Tibial nerve (tissue), 4 donors: ENCODE measurements around the gene PLA2G2E. TPM values are rescaled to one million over a fixed set of nuclear protein-coding genes. Genes with fewer than 3 reads are reported as not detected.

ENCODE experiments used
- DNase-seq, 2 donors: peaks; one replicate each; pipeline ENCODE4 v3.0.0-alpha.2; 2019; ENCODE audit warnings: low spot score in 2 of 2
- H3K27ac ChIP-seq, 4 donors: fragments of 200-600 bp; sonication (generic) in 3 of 4; one replicate each; pipeline ENCODE4 v1.5.1; 2017 to 2019; ENCODE audit warnings: mild to moderate bottlenecking in 1 of 4
- H3K27me3 ChIP-seq, 2 donors: fragments of 200-600 bp; sonication (generic) in 1 of 2; one replicate each; pipeline versions ENCODE4 v1.5.1 to v1.6.0; 2017 to 2019
- H3K36me3 ChIP-seq, 3 donors: fragments of 200-600 bp; sonication (generic); one replicate each; pipeline ENCODE4 v1.5.1; 2018 to 2019
- H3K4me1 ChIP-seq, 4 donors: fragments of 200-600 bp; sonication (generic) in 3 of 4; one replicate each; pipeline ENCODE4 v1.5.1; 2017 to 2019
- H3K4me3 ChIP-seq, 4 donors: fragments of 200-600 bp; sonication (generic) in 3 of 4; one replicate each; pipeline ENCODE4 v1.5.1; 2017 to 2019; ENCODE audit warnings: mild to moderate bottlenecking in 1 of 4, moderate library complexity in 1 of 4
- H3K9me3 ChIP-seq, 4 donors: fragments of 200-600 bp; sonication (generic) in 3 of 4; one replicate each; pipeline ENCODE4 v1.5.1; 2017 to 2019
- CTCF ChIP-seq, 5 experiments: fragments of 200-600 bp in 3 of 5; fragments of 450-650 bp in 2 of 5; sonication (generic) in 3 of 5; IDR thresholded peaks; one replicate each; pipeline ENCODE4 v1.5.1; 2016 to 2019; ENCODE audit warnings: antibody characterized with exemption in 5 of 5, mild to moderate bottlenecking in 3 of 5, moderate library complexity in 2 of 5
- EP300 ChIP-seq, 2 donors: sonication (generic); formaldehyde crosslinking; IDR thresholded peaks; one replicate each; pipeline ENCODE4 v1.6.1; 2017; ENCODE audit warnings: antibody characterized with exemption in 2 of 2, mild to moderate bottlenecking in 1 of 2
- POLR2A ChIP-seq, 2 donors: fragments of 450-650 bp; IDR thresholded peaks; one replicate each; pipeline ENCODE4 v1.6.1; 2017; ENCODE audit warnings: antibody characterized with exemption in 2 of 2, mild to moderate bottlenecking in 2 of 2, moderate library complexity in 2 of 2
- WGBS, 2 donors: methylation state at CpG; one replicate each; pipeline ENCODE4 v1.1.5; 2018; 5-methylcytosine and 5-hydroxymethylcytosine counted together
- total RNA-seq, 4 donors: library from RNA; depleted of rRNA; stranded (reverse); fragments of >200 nt; gene quantifications; one replicate each; pipeline ENCODE4 v1.1.0, GENCODE V29; 2016

Gene PLA2G2E
- total RNA-seq, 4 donors from 2014 or later, result not detected

GRCh38 chr1:19872190-19872589, 51.2 kb downstream of the PLA2G2E start:
- TF ChIP-seq EP300 (IDR thresholded peaks at IDR 0.05), result no peak
- TF ChIP-seq CTCF (IDR thresholded peaks at IDR 0.05), result peak in 1 of 5 experiments; percentile 29
- TF ChIP-seq POLR2A (IDR thresholded peaks at IDR 0.05), result no peak
- 40 to 51% methylated on average over 7 of the region's 7 CpGs for WGBS, 2 donors
- Histone ChIP-seq H3K36me3 (no peaks in the 10 kb centered on the region), H3K4me1 (no peaks in the 10 kb centered on the region), H3K27me3 (peaks cover 0 to 23% of the 10 kb centered on the region in 2 donors), H3K27ac (no peak overlapping the region), H3K9me3 (no peaks in the 10 kb centered on the region), H3K4me3 (no peak overlapping the region)
- no peak for DNase-seq

Other genes with a start within 250 kb of the PLA2G2E start
- gene TMCO4, start 123.7 kb downstream of the PLA2G2E start, total RNA-seq, result 10 to 100 TPM; 19.3 to 37.5 (median 29.3) TPM
- not detected for gene RNF186, start 108.3 kb downstream of the PLA2G2E start, total RNA-seq
- gene OTUD3, start 41.2 kb downstream of the PLA2G2E start, total RNA-seq, result 1 to 10 TPM; 4.6 to 6.1 (median 5.4) TPM
- gene PLA2G2A, start 56.0 kb upstream of the PLA2G2E start, total RNA-seq, result 100 to 1,000 TPM; 327 to 509 (median 407) TPM
- 1 to 10 TPM in 3 of 4 donors, under 1 TPM in 1; 0.87 to 4.7 (median 2.2) TPM for gene PLA2G5, start 146.6 kb upstream of the PLA2G2E start, total RNA-seq
- gene PLA2G2D, start 195.9 kb upstream of the PLA2G2E start, total RNA-seq, result not detected
- not detected for gene PLA2G2F, start 215.7 kb upstream of the PLA2G2E start, total RNA-seq